HG03558 (cell line): ENCODE results near the gene NGEF.

Source experiments
- ATAC-seq: cut with Tn5 transposase; IDR thresholded peaks from one replicate; pipeline ENCODE4 v1.9.1; 2021; ENCODE audit warnings: moderate number of reproducible peaks; ENCODE audit not compliant: unreplicated experiment; ENCODE audit errors: extremely low read depth

Gene NGEF

GRCh38 chr2:232976176-232976575 is 36.9 kb downstream of the NGEF start:
- ATAC-seq, result no peak

- ATAC-seq, result no peak
These were observed 38.7 kb downstream of the NGEF start for GRCh38 chr2:232974396-232974795.

- ATAC-seq, result no peak
These were observed 39.3 kb downstream of the NGEF start for GRCh38 chr2:232973796-232974195.

- no peak for ATAC-seq
These were observed 39.9 kb downstream of the NGEF start for GRCh38 chr2:232973011-232973735.

- ATAC-seq, result no peak
These were observed 41.3 kb downstream of the NGEF start for GRCh38 chr2:232971744-232972143.

GRCh38 chr2:232970051-232970450 is 43.0 kb downstream of the NGEF start:
- ATAC-seq, result no peak

- no peak for ATAC-seq
These were observed 45.6 kb downstream of the NGEF start for GRCh38 chr2:232967474-232967873.

GRCh38 chr2:232966122-232966521 is 46.9 kb downstream of the NGEF start:
- ATAC-seq, result no peak

- no peak for ATAC-seq
These were observed 49.1 kb downstream of the NGEF start for GRCh38 chr2:232963913-232964312.

GRCh38 chr2:232960862-232961261 is 52.2 kb downstream of the NGEF start:
- no peak for ATAC-seq

GRCh38 chr2:232959139-232959538 is 53.9 kb downstream of the NGEF start:
- no peak for ATAC-seq

GRCh38 chr2:232957657-232958090 is 55.4 kb downstream of the NGEF start:
- no peak for ATAC-seq

- no peak for ATAC-seq
These were observed 57.2 kb downstream of the NGEF start for GRCh38 chr2:232955856-232956255.

GRCh38 chr2:232954691-232955090 is 58.4 kb downstream of the NGEF start:
- no peak for ATAC-seq

GRCh38 chr2:232951891-232952290 is 61.2 kb downstream of the NGEF start:
- no peak for ATAC-seq

- ATAC-seq, result no peak
These were observed 61.9 kb downstream of the NGEF start for GRCh38 chr2:232951181-232951580.

- no peak for ATAC-seq
These were observed 62.3 kb downstream of the NGEF start for GRCh38 chr2:232950751-232951150.

GRCh38 chr2:232949016-232949415 is 64.0 kb downstream of the NGEF start:
- no peak for ATAC-seq

- no peak for ATAC-seq
These were observed 70.2 kb downstream of the NGEF start for GRCh38 chr2:232942831-232943230.

- no peak for ATAC-seq
These were observed 71.0 kb downstream of the NGEF start for GRCh38 chr2:232941912-232942594.

GRCh38 chr2:232941400-232941799 is 71.7 kb downstream of the NGEF start:
- ATAC-seq, result no peak

- ATAC-seq, result no peak
These were observed 72.3 kb downstream of the NGEF start for GRCh38 chr2:232940724-232941123.
